ENCODE results near the gene IL23A.
"Not testable (repeated sequence)": the region's sequence is repeated elsewhere in the genome, so short reads cannot be mapped to it uniquely, and the experiment has no call there.

Gene IL23A

DNA sequence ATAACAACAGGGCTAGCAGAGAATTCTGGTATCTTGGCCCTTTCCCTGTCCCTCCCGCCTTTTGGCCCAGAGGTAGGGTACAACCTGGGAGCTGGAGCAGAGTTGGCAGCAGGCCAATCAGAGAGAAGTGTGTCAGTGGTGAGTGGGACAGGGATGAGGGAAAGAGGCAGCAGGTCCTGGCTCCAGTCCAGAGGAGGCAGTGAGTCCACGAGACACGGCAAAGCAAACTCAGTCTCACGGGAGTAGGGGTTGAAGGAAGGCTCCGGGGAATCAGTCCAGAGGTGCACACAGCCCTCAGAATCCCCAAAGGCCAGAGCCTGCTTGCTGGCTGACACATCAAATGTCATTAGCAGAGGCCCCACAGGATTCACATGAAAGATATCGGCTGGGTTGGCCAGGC lies 12.2 kb upstream of the IL23A start:
- no peak for DNase-seq

DNA sequence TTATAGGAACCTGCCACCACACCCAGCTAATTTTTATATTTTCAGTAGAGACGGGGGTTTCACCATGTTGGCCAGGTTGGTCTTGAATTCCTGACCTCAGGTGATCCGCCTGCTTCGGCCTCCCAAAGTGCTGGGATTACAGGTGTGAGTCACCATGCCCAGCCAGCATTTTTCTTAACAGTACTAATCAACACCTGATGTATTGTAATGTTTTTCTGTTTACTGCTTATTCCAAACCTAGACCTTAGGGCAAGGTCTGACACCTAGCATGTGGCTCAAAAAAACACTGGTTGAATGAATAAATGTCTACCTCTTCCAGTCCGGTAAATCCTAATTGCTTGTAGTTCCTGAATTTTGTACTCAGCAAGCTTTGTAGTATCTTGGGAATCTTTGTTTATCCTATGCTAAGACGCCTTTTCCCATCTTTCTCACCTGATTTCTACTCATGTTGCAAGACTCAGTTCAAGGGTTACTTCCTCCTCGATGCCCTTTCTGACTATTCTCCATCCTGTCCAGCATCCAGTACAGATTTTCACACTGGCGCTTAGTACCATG lies 7.7 kb upstream of the IL23A start:
- DNase-seq = no peak

DNA sequence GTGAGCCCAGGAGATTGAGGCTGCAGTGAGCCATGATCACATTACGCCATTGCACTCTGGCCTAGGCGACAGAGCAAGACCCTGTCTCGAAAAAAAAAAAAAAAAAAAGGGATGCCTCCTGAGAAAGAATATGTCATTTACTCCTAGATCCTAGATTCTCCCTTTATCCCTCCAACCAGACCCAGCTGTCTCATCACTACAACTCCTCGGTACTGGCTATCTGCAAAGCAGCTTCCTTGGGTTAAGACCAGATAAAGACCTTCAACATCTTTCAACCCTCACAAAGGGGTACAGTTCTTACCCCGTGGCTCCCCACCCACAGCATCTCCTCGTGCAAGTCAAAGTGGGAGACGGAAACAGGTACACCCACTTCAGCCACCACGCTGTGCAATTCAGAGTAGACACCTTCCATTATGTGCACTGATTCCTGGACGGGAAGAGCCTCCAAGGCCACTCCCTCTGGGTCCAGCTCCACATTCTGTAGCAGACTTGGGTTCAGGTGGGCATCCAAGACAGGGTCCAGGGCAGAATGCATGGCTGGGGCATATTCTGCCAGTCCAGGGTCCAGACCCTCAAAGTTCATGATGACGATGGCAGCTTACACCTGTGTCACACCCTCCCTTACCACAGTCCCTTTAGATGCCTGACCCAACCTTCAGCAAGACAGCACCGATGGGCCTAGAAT lies 6.0 kb upstream of the IL23A start:
- DNase-seq = no peak

DNA sequence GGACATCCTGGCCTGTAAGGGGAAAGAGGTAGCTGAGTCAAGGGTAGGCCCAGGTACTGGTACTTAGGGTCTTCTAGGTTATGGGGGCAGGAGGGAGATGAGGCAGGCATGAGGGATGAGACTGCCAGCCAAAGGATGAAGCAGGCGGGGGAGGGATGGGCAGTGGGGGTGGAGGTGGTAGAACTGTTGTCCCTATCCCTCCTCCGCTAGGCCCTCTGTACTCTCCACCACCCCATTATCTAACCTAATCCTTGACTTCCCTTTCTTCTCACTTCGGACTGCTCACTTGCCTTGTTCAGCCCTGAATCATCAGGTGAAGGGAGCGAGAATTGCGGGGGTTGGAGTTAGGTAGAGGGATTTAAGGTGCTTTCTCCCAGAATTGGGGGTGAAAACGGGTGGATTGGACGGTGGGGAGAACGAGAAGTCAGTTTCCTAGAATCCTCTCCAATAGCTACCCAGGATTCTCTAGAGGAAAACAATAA lies 5.4 kb upstream of the IL23A start:
- no peak for DNase-seq

DNA sequence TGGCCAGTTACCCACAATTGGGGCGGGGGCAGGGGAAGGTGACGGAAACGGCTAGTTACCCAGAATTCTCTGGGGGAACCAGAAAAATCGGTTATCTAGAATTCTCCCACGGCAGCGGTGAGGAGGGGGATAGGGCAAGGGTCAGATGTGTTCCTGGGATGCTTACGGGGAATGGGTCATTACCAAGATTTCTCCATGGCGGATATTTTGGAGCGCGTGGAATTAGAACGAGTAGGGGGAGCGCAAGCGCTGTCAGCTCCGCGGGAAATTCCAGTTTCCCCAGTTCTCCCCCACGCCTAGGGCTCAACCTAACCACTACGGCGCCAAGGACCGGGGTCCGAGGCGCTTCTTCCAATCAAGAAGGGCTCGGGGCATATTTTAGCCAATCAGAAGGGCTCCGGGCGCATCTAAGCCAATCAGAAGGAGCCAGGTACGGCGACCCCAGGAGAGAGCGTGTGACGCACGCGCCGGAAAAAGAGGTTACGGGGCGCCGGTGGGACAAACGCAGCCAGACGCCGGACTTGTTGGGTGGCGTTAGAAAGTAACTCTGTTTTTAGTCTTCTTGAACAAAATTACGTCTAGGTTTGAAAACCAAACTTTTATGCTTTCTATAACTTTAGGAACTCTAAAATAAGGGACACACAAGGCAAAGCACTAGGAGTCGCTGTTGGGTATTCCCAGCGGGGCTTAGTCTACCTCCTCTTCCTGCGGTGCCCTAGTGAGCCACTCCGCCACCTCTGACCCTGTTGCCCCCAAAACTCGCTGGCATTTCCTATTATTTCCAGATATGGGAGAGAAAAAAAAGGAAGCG lies 4.8 kb upstream of the IL23A start, which contains the start of gene PAN2:
Gene PAN2 (minus strand): TSS at position 322 of the 811 bp plus-strand sequence. CDS start 906 bp downstream, outside the sequence.
- DNase-seq = peak; percentile 91 to 92

DNA sequence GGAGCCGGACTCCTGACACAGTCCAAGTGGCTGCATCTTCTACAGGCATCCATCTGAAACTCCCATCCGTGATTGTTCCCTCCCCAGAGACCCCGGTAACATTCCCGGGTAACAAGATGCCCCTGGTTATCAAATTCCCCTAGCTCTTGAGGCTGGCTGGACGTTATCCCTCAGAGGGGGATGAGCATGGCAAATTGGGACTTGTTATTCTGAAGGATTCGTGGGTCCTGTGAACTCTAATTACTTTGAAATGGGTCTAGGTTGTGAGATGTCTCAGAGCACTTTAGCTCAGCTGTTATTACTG lies 4.2 kb upstream of the IL23A start:
- no peak for DNase-seq

DNA sequence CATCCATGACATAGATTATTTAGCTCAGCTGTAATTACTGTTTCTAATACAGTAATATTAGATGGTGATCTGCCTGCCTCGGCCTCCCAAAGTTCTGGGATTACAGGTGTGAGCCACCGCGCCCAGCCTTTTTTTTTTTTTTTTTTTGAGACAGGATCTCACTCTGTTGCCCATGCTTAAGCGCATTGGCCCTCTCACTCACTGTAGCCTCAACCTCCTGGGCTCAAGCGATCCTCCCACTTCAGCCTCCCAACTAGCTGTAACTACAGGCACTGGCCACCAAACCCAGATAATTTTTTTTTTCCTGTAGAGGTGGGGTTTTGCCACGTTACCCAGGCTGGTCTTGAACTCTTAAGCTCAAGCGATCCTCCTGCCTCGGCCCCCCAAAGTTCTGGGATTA lies 3.2 kb upstream of the IL23A start:
- DNase-seq = not testable (repeated sequence)

DNA sequence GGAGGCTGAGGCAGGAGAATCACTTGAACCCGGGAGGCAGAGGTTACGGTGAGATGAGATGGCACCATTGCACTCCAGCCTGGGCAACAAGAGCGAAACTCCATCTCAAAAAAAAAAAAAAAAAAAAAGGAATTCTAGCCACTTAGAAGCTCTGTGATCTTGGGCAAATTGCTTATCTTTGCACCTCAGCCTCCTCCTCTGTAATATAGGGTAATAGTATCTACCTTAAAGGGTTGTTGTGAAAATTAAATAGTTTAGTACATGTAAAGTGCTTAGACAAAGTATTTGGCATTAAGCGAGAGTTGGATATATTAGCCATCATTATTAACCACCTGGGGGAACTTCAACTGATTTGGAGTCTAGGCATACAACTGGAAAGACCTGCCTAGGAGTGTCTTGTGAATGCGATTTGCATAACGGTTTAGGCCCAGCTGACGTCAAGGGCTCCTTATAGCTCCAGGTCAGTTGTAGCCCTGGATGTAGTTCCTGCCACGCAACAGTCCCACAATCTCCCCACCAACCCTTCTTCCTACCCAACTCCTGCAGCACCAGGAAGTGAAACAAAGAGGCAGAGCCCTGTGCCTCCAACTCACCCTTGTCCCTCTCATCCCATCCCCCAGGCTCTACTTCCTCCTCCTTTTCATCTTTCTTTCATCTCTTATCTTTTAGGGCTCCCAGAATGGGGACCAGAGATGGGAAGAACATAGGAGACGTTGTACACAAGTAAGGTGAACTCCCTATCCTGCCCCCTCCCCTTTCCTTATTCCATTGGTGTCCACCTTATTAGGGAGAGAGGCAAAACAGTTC lies 2.1 kb upstream of the IL23A start:
- no peak for DNase-seq

DNA sequence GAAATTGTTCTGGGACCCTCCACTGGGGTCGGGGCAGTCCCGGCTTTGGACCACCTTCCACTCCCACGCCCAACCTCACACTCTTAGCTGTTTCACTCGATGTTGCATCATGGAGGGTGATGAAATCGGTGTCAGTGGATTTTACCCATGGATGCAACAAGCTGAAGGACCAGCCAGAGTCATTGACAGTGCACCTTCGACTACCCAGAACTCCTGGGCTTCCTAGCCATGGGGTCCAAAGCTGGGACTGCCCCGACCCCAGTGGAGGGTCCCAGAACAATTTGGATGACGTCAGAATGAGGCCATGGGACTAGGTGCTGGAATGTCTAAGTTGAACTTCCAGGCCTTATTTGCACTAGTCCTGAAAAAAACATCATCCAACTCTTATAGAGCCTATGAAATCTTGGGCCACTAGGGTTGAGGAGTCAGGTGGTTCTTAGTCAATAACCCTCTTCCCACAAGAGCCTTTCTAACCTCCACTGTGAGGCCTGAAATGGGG lies 882 bp upstream of the IL23A start:
- DNase-seq = no peak

DNA sequence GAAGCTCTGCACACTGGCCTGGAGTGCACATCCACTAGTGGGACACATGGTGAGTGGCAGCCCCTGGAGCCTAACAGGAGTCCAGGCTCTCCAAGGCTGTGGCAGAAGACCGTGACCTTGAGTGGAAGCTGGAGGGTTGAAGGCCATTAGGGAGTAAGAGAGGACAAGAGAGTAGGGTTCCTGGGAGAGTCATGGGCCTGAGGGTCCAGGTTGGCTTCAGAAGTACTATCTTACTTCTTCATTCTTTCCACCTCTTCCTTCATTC lies 406 bp downstream of the IL23A start:
- no peak for DNase-seq

DNA sequence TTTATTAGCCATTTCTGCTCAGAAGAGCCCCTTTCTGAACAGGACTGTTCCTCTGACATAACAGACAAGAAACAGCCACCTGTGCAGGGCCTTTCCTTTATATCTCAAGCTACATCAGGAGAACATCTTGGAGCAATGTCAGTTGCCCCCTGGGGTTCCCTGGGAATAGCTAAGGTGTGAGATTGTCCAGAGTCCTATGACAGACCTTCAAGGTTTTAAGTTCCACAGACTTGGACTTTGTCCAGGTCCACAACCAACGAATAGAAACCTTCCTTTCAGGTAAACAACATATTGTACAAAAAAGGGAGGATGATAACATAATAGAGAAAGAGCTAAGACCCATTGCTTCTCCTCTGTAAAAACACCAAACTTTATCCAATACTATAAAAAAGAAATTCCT lies 2.9 kb downstream of the IL23A start:
- DNase-seq = no peak

DNA sequence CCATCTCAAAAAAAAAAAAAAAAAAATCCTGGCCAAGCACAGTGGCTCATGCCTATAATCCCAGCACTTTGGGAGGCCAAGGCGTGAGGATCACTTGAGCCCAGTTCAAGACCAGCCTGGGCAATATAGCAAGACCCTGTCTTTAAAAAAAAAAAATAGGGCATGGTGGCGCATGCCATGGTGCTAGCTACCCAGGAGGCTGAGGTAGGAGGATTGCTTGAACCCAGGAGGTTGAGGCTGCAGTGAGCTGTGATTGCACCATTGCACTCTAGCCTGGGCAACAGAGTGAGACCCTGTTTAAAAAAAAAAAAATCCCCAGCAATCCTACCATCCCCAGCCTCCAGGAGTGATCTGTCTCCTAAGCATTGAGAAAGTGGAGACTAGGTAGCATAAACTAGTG lies 3.6 kb downstream of the IL23A start:
- DNase-seq = not testable (repeated sequence)

DNA sequence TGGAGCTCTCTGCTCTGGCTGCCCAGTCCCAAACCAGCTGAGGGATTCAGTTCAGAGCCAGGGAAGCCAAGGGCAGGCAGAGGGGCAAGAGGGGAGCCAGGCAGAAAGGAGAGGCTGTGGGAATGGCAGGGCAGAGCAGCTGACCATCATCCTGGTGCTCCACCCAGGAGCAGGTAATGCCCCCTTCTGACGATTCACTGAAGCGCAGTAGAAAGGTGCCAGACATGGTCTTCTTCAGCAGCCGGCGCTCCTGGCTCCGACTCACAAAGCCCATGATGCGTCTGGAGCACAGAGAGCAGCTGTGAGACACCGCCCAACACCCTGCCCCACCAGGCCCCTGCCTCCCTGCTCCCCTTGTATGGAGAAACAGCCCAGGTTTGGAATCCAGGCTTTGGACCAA lies 8.0 kb downstream of the IL23A start:
- DNase-seq = no peak

DNA sequence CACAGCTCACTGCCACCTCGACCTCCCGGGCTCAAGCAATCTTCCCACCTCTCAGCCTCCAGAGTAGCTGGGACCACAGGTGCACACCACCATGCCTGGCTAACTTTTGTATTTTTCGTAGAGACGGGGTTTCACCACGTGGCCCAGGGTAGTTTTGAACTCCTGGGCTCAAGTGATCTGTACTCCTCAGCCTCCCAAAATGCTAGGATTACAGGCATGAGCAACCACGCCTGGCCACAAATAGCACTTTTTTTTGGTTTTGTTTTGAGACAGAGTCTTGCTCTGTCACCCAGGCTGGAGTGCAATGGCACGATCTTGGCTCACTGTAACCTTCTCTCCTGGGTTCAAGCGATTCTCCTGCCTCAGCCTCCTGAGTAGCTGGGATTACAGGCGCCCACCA lies 8.6 kb downstream of the IL23A start:
- DNase-seq = not testable (repeated sequence)

DNA sequence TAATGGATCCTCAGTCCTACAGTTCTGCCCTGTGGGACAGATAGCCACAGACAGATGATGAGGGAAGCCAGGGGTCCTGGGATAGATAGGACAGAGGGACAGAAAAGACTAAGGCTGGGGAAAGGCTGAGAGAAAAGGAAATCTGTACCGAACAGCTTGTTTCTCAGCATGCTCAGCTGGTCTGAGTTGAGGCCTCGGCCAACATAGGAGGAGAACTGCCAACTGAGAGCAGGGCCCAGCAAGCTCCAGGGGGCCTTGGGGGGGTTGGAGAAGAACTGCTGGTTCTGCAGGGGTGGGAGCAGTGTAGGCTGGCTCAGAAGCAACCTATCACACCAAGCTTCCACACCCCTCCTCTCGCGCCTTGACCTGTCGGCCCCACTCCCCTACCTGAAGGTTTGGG lies 10.1 kb downstream of the IL23A start:
- DNase-seq = no peak

DNA sequence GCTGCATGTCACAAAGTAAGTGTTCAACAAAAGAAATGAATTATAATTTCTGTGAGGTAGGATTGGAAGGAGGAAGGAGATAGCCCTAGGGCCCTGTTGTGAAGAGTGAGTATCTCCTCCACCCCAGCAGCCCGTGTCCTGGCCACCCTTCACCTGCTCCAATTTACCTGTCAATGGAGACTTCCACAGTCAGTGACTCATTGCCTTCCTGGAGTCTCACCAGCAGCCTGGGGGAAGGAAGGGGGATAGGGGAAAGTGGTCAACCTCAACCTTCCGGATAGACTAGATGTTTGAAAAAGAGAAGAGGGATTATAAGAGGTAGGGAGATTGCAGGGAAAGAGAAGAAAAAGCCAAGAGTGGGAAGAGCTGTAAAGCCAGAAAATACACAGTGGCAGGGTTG lies 12.0 kb downstream of the IL23A start:
- no peak for DNase-seq

DNA sequence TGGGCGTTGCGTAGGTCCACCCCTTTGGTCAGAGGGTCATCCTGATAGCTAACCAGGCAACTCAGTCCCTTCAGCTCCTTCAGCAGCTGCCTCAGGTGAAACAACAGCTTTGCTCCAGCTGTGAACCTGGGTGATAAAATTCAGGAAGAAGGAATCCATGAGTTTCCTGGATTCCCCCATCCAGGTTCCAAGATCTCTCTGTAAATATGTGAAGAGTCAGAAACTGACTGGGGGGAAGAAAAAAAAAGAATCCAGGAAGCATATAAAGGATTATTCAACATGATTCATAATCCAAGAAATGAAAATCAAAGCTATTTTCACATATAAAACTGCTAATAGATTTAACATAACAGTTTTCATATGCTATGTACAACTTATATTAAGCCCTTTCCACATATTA lies 12.6 kb downstream of the IL23A start:
- no peak for DNase-seq

DNA sequence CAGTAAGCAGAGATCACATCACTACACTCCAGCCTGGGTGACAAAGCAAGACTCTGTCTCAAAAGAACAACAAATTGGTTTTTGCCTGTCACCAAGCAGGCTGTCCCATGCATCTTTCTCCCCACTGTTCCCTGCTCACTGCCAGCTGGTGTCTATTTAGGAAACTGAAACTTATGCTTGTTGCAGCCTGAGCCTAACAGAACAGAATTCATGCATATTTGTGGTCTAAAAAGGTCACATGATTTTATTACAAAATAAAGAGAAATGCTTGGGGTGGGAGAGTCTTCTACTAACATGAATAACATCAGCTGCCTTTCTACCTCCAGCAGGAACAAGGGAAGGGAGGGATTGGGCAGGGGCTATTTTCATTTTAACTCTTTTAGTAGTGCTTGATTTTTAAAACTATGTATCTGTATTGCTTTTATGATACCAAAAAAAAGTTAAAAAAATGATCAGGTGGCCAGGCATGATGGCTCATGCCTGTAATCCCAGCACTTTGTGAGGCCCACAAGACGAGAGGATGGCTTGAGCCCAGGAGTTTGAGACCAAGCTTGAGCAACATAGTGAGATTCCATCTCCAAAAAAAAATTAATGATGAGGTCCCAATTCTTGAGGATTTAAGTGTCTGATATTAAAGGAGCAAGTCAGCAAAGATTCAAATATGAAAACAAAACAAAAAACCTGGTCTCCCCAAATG lies 20.3 kb downstream of the IL23A start:
- DNase-seq = no peak

DNA sequence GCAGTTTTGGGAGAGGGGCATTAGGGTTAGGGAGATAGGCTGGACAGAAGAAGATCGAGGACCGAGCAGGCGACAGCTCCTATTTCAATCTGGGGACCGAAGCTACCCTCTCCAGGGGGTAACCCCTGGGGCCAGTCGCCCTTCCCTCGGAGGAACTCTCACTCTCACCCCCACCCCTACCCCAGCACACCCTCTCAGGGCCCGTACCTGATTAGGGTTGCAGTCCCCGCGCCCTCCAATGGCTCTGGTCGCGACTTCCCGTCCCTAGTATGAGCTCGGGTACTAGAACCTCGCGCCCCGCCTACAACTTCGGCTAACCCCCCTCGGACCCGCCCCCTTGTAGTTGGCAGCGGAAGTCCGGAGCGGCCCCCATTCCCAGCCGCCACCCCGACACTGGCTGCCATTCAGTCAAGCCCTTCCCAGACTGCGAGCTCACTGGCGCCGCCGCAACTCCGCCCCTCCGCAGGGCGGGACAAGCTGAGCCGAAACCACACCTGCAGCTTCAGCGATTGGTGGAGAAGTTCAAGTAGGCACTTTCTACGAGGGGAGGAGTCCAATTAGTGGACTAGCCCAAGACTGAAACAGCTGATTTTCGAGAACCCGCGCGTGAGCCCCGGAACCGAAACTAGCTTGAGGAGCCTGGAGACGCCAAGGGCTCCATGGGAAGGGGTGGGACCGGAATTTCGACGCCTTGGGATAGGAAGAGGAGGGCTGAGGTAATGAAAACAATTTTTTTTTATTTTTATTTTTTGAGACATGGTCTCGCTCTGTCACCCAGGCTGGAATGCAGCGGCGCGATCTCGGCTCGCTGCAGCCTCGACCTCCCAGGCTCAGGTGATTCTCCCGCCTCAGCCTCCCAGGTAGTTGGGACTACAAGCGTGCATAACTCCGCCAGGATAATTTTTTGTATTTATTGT lies 21.4 kb downstream of the IL23A start, which contains the start of gene STAT2:
Gene STAT2 (minus strand): TSS at position 257 of the 917 bp plus-strand sequence. CDS start 3,536 bp downstream, outside the sequence.
- DNase-seq = peak; percentile 98 to 99

DNA sequence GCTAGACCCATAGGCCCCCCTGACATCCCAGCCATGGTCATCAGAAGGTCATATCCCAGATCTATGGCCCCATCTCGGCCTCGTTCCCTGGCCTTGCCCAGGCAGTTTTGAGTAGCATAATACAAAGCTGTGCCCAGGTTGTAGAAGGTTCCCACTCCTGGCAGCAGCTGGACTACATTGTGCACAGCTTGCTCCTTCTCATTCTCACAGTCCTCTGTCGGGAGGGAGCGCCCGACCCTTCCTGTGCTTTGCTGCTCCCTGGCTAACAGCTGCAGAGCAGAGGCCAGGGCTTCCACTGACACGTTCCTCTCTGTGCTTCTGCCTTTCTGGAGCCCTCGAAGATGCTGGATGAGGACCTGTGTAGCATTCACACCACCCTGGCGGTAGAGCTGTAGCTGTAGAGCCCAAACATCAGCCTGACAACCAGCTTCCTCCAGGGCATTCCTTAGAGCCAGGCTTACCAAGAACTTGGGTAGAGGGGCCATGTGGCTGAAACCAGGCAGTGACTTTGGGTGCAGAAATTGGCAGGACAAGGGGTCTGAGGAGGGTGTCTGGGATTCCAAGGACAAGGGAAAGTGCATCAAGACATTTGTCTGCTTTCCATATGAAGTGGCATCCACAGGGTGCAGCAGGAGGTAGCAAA lies 22.9 kb downstream of the IL23A start:
- no peak for DNase-seq
